Activated effector memory CD4-positive, alpha-beta T cell treated with anti-CD3 and anti-CD28 coated beads, Interleukin-2, amount 50 U/mL, for 16 hours (primary cell): ENCODE data around the gene CDC7.
"Not testable (repeated sequence)": the region's sequence is repeated elsewhere in the genome, so short reads cannot be mapped to it uniquely, and the experiment has no call there.

Experiments used
- DNase-seq: peaks from one replicate; pipeline ENCODE4 v3.0.0-alpha.2; 2020

Gene CDC7

GRCh38 chr1:91513160-91513559, 12.5 kb downstream of the CDC7 start:
- no peak for DNase-seq

DNA sequence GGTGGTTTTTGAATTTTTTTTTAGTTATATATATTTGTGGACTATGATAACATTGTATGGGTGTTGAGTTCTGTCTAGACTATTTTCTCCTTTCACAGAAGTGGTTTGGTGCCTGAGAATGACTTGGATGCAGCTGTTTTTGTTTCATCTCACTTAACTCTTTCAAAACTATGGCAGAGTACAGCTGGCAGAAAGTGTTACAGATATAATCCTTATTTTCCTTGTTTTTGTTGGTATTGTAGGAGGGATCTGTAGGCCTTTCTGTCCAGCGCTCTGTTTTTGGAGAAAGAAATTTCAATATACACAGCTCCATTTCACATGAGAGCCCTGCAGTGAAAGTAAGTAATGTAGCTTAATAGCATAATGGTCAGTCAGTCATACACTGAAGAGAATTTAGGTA, 13.1 kb downstream of the CDC7 start:
- DNase-seq = no peak

- no peak for DNase-seq
These were observed 15.3 kb downstream of the CDC7 start for GRCh38 chr1:91515994-91516393.

DNA sequence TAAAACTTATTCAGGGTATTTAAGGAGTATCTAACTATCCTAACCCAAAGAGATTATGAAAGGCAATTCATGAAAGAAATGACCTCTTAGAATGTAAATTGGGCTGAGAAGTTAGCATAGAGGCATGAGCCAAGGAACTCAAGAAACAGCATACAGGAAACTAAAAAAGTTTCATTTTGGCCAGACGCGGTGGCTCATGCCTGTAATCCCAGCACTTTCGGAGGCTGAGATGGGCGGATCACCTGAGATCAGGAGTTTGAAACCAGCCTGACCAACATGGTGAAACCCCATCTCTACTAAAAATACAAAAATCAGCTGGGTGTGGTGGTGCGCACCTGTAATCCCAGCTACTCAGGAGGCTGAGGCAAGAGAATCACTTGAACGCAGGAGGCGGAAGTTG, 16.0 kb downstream of the CDC7 start:
- DNase-seq = not testable (repeated sequence)

DNA sequence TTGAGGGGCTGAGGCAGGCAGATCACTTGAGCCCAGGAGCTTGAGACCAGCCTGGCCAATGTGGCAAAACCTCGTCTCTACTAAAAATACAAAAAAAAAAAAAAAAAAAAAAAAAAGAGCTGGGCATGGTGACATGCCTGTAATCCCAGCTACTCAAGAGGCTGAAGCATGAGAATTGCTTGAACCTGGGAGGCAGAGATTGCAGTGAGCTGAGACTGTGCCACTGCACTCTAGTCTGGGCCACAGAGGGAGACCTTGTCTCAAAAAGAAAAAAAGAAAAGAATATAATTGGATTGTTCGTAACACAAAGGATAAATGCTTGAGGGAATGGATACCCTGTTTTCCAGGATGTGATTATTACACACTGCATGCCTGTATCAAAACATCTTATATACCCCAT, 18.5 kb downstream of the CDC7 start:
- not testable (repeated sequence) for DNase-seq

DNA sequence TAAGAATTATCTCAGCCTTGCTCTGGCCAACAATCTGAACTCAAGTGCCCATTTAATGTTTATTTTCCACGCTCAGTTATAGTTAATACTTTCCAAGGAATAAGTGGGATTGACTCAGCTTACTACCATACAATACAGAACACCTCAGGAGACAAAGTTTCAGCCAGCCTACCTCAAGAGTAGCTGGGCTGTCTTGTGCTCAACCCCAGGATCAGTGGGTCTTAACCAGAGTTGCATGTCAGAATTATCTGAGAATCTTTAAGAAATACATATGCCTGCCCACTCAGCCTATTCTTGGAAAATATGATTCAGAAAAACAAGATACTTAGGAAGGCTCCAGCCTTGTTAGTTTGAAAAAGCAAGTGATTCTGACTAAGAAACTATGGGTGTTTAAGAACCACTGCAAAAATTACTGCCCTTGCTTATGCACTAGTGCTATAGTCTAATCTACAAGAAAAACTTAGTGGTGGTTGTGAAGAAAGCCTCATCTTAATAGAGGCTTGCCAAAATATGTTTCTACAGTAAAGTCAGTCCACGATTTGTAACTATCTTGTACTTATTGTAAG, 20.4 kb downstream of the CDC7 start:
- DNase-seq = no peak

DNA sequence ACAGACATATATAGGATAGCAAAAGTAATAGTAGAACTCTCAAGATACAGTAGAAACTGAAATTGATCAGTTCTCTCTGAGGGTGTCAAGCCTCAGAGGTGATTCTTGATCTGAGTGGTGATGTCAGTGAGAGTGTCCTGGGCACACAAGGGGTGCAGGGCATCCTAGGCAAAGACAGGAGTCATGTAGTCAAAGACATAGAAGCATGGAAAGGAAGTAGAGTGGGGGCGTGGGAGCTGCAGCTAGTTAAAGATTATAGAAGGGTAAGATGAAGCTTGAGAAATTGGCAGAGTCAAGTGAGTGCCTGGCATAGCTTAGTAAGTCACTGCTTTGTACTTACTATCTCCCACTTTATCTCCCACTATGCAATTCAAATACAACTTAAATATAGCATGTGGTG, 22.8 kb downstream of the CDC7 start:
- peak; percentile 67 for DNase-seq

- no peak for DNase-seq
These were observed 25.8 kb downstream of the CDC7 start for GRCh38 chr1:91526496-91526895.

GRCh38 chr1:91527266-91527765, 26.7 kb downstream of the CDC7 start:
- no peak for DNase-seq

DNA sequence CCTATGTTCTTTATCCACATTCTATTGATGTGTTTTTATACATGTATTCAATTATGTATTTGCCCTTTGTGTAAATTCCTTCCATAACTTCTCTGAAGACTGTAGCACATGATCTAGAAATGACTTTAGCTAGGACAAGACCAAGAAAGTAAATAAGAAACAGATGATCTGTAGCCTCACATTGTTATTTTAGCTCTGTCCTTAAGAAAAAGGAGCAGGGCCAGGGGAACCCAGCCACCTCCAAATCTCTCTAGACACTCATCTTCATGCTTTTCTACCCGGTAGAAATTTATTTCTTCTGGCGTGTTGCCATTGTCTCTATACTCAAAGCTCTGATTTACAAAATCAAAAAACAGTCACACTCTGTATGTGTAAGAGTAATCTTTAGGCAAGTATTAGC, 27.1 kb downstream of the CDC7 start:
- DNase-seq = no peak

- no peak for DNase-seq
These were observed 29.2 kb downstream of the CDC7 start for GRCh38 chr1:91529856-91530255.

DNA sequence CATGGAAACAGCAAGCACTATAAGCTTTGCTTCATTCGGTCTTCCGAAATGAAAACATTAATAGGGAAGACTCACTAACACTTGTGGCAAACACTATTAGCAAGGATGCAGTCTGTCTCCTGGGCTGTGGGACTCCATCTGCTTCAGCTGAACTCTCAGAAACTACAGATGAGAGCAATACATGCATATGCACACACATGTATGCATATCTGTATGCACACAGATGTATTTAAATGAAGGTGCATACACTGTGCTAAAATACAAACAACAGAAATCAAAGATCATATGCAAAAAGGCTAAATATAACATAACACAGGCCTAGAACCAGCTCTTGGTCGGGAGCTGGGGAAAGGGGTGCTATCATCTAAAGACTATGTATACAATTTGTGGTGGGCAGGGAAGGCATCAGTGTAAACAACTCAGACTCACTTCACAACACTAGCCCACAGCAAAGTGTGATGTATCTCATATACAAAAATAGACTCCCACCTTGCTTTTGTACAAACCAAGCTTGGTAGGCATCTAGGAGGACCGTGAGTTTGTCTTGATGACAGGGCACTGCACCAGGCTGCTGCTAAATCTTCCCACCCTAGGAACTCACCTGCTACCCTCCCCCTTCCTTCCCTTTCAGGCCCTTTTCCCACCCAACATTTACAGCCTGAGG, 32.8 kb downstream of the CDC7 start:
- no peak for DNase-seq

GRCh38 chr1:91535441-91535840, 34.8 kb downstream of the CDC7 start:
- no peak for DNase-seq

DNA sequence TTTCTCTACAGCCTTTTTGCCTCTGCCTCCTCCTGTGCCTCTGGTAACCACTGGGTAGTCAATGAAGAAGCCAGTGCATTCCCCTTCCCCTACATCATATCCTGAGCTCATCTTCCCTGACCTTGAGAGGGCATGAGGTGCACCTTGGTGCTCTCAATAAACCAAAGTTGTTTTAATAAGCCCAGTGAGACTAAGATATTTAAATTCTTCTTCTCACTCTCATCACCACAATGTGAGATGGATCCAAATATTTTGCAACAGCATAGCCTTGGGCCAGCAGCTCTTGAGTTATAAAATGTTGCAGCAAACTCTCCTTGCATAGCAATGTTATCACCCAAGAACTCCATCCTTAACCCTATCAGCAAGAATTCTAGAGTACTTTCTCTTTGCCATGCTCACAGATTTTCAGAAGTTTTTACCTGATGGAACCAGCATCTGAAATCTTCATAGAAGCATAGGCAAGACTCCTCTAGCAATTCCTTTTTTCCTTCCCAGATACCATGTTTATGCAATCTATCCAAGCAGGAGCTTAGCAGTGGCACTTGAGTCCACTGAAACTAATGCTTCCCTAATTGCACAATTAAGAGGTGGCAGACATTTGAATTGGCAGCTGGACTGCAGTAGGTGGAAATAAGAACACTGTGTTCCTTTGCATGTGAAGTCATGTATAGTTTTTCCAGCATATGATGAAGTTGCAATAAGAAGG, 36.8 kb downstream of the CDC7 start:
- no peak for DNase-seq

- DNase-seq = no peak
These were observed 37.3 kb downstream of the CDC7 start for GRCh38 chr1:91537987-91538304.

- DNase-seq = no peak
These were observed 40.3 kb downstream of the CDC7 start for GRCh38 chr1:91540910-91541309.

- no peak for DNase-seq
These were observed 41.4 kb downstream of the CDC7 start for GRCh38 chr1:91541918-91542533.

DNA sequence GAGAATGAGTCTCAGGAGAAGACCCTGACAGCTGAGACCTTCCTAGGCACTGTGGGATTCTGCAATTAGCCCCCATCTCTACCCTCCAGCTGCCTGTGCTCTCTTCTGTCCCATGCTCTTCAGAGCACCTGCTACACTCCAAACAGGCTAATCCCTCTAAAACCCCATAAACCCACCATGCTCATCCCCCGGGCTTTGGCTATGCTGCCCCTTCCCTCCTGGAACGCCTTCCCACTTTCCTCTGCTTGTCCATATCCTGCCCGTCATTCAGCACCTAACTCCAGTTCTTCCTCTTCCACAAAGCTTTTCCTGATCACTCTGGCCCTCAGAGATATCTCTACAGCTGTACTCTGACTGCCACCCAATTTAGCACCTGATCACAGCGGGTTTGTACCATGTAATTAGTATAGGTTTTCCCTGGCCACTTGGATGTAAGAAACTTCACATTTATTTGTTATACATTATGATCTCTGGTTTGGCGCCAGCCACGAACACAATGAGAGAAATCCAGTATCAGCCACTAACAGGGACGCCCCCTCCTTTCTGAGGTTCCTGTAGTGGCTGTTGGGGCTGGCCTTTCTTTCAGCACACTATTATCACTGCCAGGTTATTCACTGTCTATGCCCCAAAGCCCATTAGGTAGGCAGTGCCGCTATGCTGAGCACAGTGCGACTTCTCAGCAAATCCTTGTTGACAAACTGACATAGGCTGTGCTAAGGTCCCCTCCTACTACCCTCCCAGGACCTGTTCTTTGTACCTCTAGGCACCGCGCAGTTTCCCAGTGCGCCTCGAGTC, 45.1 kb downstream of the CDC7 start:
- DNase-seq = no peak

DNA sequence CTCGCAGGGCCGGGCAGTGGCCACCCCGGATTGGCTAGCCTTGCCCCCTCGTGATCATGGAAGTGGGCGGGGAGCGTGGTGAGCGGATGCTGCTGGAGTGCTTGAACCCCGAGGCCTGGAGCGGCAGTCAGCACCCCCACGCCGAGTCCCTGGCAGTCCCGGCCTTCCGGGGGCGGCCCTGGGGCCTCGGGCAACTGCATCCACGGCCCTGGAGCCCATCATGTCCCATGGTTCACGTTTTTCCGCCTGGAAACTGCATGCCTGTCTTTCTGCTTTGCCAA, 45.6 kb downstream of the CDC7 start:
- no peak for DNase-seq

GRCh38 chr1:91546876-91547275, 46.2 kb downstream of the CDC7 start:
- no peak for DNase-seq

- no peak for DNase-seq
These were observed 47.9 kb downstream of the CDC7 start for GRCh38 chr1:91548376-91549040.

DNA sequence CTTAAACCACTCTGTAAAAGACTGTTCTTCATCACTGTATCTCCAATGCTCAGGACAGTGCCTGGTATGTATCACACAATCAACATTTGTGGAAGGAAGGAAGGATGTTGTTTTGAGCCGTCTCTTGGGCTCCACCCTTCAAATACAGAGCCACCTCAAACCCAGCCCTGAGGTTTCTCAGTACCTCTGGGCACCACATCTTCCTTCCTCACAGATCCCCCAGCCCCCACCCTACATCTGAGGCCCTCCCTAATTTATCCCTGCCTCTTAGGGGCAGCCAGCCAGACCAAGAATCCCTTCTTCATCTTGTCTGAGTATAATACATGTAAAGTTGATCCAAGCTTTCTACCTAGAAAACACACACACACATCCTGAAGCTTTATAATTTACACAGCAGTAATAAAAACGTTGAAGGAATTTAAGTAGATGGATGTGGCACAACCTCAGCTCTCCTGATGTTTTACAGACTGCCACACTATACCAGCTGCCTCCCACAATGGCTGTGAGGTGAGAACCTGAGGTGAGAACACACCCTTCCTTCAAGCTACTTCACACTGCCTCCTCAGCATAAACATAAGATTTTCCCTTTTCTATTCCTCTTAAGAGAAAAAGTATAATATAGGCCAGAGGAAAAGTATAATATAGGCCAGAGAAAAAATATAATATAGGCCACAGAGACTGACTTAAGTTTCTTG, 48.5 kb downstream of the CDC7 start:
- no peak for DNase-seq
